ENCODE results near the gene CCDC50. TPM values are rescaled to one million over a fixed set of nuclear protein-coding genes. Genes with fewer than 3 reads are reported as not detected.

Gene CCDC50
- total RNA-seq, 1 experiment from 2014 or later, result 21.0 TPM

DNA sequence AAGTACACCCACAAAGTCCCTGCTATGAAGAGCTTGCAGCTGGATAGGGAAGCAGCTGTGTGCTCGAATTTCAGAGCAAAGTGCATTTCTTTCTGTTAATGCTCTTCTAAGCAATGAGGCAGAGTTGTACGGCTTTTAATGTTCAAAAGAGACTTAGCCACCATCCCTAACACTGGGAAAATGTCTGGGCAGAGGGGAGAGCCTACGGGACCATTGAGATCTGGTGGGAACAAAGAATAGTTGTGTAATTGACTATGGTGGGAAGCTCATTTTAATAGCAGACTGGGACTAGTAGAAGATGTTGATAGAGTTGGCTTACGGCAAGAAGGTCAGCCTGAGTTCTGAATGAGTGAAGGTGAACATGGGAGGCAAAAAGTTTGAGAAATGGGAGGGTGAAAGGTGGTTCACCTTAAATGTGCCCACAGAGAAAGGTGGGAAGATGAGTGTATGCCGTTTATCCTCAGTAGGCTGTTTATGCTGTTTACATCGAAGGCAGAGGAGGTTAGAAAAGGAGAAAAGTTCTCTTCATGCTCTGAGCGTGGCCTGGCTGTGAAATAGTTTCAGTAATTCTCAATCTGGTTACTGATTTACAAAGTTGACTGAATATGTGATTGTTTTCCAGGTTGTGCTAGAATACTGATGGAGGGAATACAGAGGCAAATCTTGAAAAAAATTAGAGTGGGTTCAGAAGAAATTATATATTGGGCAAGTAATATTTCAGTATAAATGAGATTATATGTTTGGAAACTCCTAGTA is 24.0 kb downstream of the CCDC50 start:
- Histone ChIP-seq H4K91ac (ENCODE audit: insufficient read length, low read depth, low read length) (no peak overlapping the region), H3T11ph (ENCODE audit: low read length) (no peak overlapping the region), H3K9ac (ENCODE audit: extremely low read depth, insufficient read length, low read length) (no peak overlapping the region), H3K27me3 (ENCODE audit: insufficient read depth, low read length) (no peaks in the 10 kb centered on the region), H3K27ac (ENCODE audit: insufficient read length, low read depth, low read length) (no peak overlapping the region), H2BK5ac (ENCODE audit: insufficient read length, low read length) (no peak overlapping the region), H3K18ac (ENCODE audit: insufficient read length, low read depth, low read length) (peak overlapping the region; percentile 35), H2AK5ac (ENCODE audit: insufficient read length, low read length) (no peak overlapping the region), H2BK120ac (ENCODE audit: low read depth, low read length, poor library complexity, severe bottlenecking) (no peak overlapping the region), H3K4me2 (ENCODE audit: insufficient read depth, insufficient read length, low read length) (no peak overlapping the region), H3K9me3 (ENCODE audit: control insufficient read depth, low read depth, low read length) (no peaks in the 10 kb centered on the region), H4K8ac (replicated peaks; ENCODE audit: insufficient read length, low read depth, low read length) (no peak overlapping the region), H3K4ac (ENCODE audit: low read depth, low read length) (no peak overlapping the region), H3K4me1 (ENCODE audit: insufficient read depth, low read length) (peaks cover 9% of the 10 kb centered on the region; the same call in 1 of the 2 replicates), H3K56ac (ENCODE audit: insufficient read length, low read depth, low read length) (no peak overlapping the region), H2AFZ (ENCODE audit: low read length) (no peak overlapping the region), H3K79me2 (ENCODE audit: insufficient read depth, low read length) (peaks cover 2% of the 10 kb centered on the region; the same call in 1 of the 2 replicates), H3K23ac (ENCODE audit: insufficient read length, low read depth, low read length) (no peak overlapping the region), H3K79me1 (ENCODE audit: insufficient read depth, low read depth, low read length, poor library complexity, severe bottlenecking) (no peaks in the 10 kb centered on the region), H3K23me2 (ENCODE audit: insufficient read length, low read depth, low read length, poor library complexity, severe bottlenecking) (no peaks in the 10 kb centered on the region), H3K14ac (ENCODE audit: insufficient read depth, low read length) (no peak overlapping the region; the same call in 1 of the 2 replicates), H4K20me1 (ENCODE audit: control insufficient read depth, insufficient read depth, insufficient read length) (no peaks in the 10 kb centered on the region), H2BK20ac (ENCODE audit: low read depth, low read length, poor library complexity, severe bottlenecking) (no peak overlapping the region), H2BK15ac (ENCODE audit: low read depth, low read length) (no peak overlapping the region), H4K5ac (ENCODE audit: insufficient read length, low read depth, low read length) (no peak overlapping the region), H2BK12ac (ENCODE audit: insufficient read length, low read depth, low read length) (no peak overlapping the region)
- Mint-ChIP-seq H3K36me3 (ENCODE audit: insufficient read depth in 1 of 3, low read depth in 3 of 3) (no peaks in the 10 kb centered on the region; a peak in 1 of 7 replicates), H3K4me3 (no peak overlapping the region), H3K9me3 (no peaks in the 10 kb centered on the region), H3K27me3 (ENCODE audit: low read depth) (no peaks in the 10 kb centered on the region), H3K27ac (no peak overlapping the region), H3K4me1 (peaks cover 39 to 47% of the 10 kb centered on the region in 2 experiments)
- no peak for DNase-seq
- WGBS (ENCODE audit: extremely low coverage, insufficient read length, low lambda C conversion rate), result no CpG with 5 or more reads among the region's 7 CpGs
- TF ChIP-seq, protein P1, sequence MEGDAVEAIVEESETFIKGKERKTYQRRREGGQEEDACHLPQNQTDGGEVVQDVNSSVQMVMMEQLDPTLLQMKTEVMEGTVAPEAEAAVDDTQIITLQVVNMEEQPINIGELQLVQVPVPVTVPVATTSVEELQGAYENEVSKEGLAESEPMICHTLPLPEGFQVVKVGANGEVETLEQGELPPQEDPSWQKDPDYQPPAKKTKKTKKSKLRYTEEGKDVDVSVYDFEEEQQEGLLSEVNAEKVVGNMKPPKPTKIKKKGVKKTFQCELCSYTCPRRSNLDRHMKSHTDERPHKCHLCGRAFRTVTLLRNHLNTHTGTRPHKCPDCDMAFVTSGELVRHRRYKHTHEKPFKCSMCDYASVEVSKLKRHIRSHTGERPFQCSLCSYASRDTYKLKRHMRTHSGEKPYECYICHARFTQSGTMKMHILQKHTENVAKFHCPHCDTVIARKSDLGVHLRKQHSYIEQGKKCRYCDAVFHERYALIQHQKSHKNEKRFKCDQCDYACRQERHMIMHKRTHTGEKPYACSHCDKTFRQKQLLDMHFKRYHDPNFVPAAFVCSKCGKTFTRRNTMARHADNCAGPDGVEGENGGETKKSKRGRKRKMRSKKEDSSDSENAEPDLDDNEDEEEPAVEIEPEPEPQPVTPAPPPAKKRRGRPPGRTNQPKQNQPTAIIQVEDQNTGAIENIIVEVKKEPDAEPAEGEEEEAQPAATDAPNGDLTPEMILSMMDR (conservative IDR thresholded peaks at IDR 0.05), result no peak

Data from H9 (cell line).